ENCODE measurements around the gene POLA2.
"Not testable (repeated sequence)": the region's sequence is repeated elsewhere in the genome, so short reads cannot be mapped to it uniquely, and the experiment has no call there.

The POLA2 gene

GRCh38 chr11:65310215-65310614, 48.5 kb downstream of the POLA2 start:
- DNase-seq = no peak

GRCh38 chr11:65310736-65311135, 49.0 kb downstream of the POLA2 start:
- DNase-seq = no peak

- no peak for DNase-seq
These were observed 49.5 kb downstream of the POLA2 start for GRCh38 chr11:65311170-65311678.

- DNase-seq = peak; percentile 84
These were observed 52.9 kb downstream of the POLA2 start, which contains the start of gene CDC42EP2 for GRCh38 chr11:65314501-65315203. Gene CDC42EP2, plus strand, starts transcription at chr11:65314866. Its CDS starts 6,033 bp downstream, at chr11:65320899.

GRCh38 chr11:65315204-65315865, 53.6 kb downstream of the POLA2 start:
- DNase-seq = peak; percentile 82

- DNase-seq = no peak
These were observed 54.1 kb downstream of the POLA2 start for GRCh38 chr11:65315866-65316226.

- no peak for DNase-seq
These were observed 54.7 kb downstream of the POLA2 start for GRCh38 chr11:65316227-65317024.

- DNase-seq = peak; percentile 62
These were observed 55.4 kb downstream of the POLA2 start for GRCh38 chr11:65317025-65317786.

GRCh38 chr11:65320386-65321075, 58.8 kb downstream of the POLA2 start:
- DNase-seq = no peak

- DNase-seq = no peak
These were observed 59.3 kb downstream of the POLA2 start for GRCh38 chr11:65321076-65321475.

- DNase-seq = no peak
These were observed 60.2 kb downstream of the POLA2 start for GRCh38 chr11:65321828-65322485.

- DNase-seq = no peak
These were observed 62.1 kb downstream of the POLA2 start for GRCh38 chr11:65323813-65324212.

GRCh38 chr11:65325435-65325834, 63.7 kb downstream of the POLA2 start:
- DNase-seq = no peak

- no peak for DNase-seq
These were observed 65.3 kb downstream of the POLA2 start for GRCh38 chr11:65327021-65327420.

GRCh38 chr11:65329478-65329877, 67.7 kb downstream of the POLA2 start:
- DNase-seq = no peak

- peak; percentile 90 for DNase-seq
These were observed 68.2 kb downstream of the POLA2 start for GRCh38 chr11:65329944-65330403.

GRCh38 chr11:65330544-65330943, 68.8 kb downstream of the POLA2 start:
- DNase-seq = no peak

GRCh38 chr11:65332591-65332990, 70.8 kb downstream of the POLA2 start:
- not testable (repeated sequence) for DNase-seq

GRCh38 chr11:65334696-65335295, 73.0 kb downstream of the POLA2 start:
- no peak for DNase-seq

GRCh38 chr11:65338676-65339075, 76.9 kb downstream of the POLA2 start:
- no peak for DNase-seq

GRCh38 chr11:65340226-65340625, 78.5 kb downstream of the POLA2 start:
- no peak for DNase-seq
